Upper lobe of right lung (tissue), 1 donor: ENCODE data around the gene UBC. TPM values are rescaled to one million over a fixed set of nuclear protein-coding genes. Genes with fewer than 3 reads are reported as not detected.
A peak's percentile ranks its signal among the peaks of the same experiment; 100 is the strongest.

Experiments
- ATAC-seq: fragments of 200-7000 bp; cut with Tn5 transposase; one replicate; pipeline ENCODE4 v1.9.1; 2020; ENCODE audit warnings: mild to moderate bottlenecking, moderate library complexity
- DNase-seq: peaks from one replicate; pipeline ENCODE4 v3.0.0-alpha.2; 2020
- H3K27ac ChIP-seq: fragments of 200-600 bp; one replicate; pipeline ENCODE4 v1.8.0; 2022
- H3K27me3 ChIP-seq: fragments of 200-600 bp; one replicate; pipeline ENCODE4 v1.8.0; 2022; ENCODE audit warnings: mild to moderate bottlenecking
- H3K36me3 ChIP-seq: fragments of 200-600 bp; one replicate; pipeline ENCODE4 v1.8.0; 2022
- H3K4me1 ChIP-seq: fragments of 200-600 bp; one replicate; pipeline ENCODE4 v1.8.0; 2022
- H3K4me3 ChIP-seq: fragments of 200-600 bp; one replicate; pipeline ENCODE4 v1.8.0; 2022; ENCODE audit warnings: mild to moderate bottlenecking
- H3K9me3 ChIP-seq: fragments of 200-600 bp; one replicate; pipeline ENCODE4 v1.8.0; 2022
- CTCF ChIP-seq: fragments of 200-600 bp; IDR thresholded peaks from one replicate; pipeline ENCODE4 v1.8.0; 2022; ENCODE audit warnings: antibody characterized with exemption
- intact Hi-C: fragments of 100-400 bp; cut with DNase I; formaldehyde crosslinking; loops from one replicate; pipeline ENCODE4 v1.11.0; 2022
- microRNA-seq: library from miRNA; unstranded; fragments of <30 nt; microRNA quantifications from one replicate; pipeline ENCODE4 v1.2.0, GENCODE V29; 2020; ENCODE audit warnings: borderline microRNAs expressed
- total RNA-seq: library from RNA; stranded (reverse); fragmentation: NEBNext Ultra II Directional; extraction: Animal tissue kit (Norgen Biotek cat#: 25700); gene quantifications from one replicate; pipeline ENCODE4 v1.2.1, GENCODE V29; 2021
- donor health status: DM: no; HTN: yes; CAD: no; lungs with severe emphysema.

UBC gene
- total RNA-seq, 1 donor from 2014 or later: 1,107 TPM

GRCh38 chr12:124863416-124864325, 50.8 kb downstream of the UBC start, which contains the start of gene SCARB1:
SCARB1 (minus strand) TSS chr12:124863864; CDS start chr12:124863720, 144 bp downstream.
- DNase-seq: peak; percentile 92
- peak; percentile 94 for ATAC-seq
- Histone ChIP-seq H3K27me3 (no peaks in the 10 kb centered on the region), H3K36me3 (no peaks in the 10 kb centered on the region), H3K9me3 (no peaks in the 10 kb centered on the region), H3K4me1 (peaks cover 15% of the 10 kb centered on the region), H3K4me3 (peak within 1 kb of the TSS; percentile 78), H3K27ac (peak within 1 kb of the TSS; percentile 51)
- no peak for TF ChIP-seq CTCF
- intact Hi-C loops: no loop called here

GRCh38 chr12:124862768-124863415, 51.6 kb downstream of the UBC start:
- DNase-seq (no peak), ATAC-seq (peak; percentile 8)
- Histone ChIP-seq H3K4me3 (peak overlapping the region; percentile 78), H3K36me3 (no peaks in the 10 kb centered on the region), H3K4me1 (peaks cover 12% of the 10 kb centered on the region), H3K27me3 (no peaks in the 10 kb centered on the region), H3K9me3 (no peaks in the 10 kb centered on the region), H3K27ac (peak overlapping the region; percentile 42)
- no peak for TF ChIP-seq CTCF
- intact Hi-C loops: no loop called here

GRCh38 chr12:124861898-124862676, 52.4 kb downstream of the UBC start:
- Histone ChIP-seq H3K9me3 (no peaks in the 10 kb centered on the region), H3K4me1 (peaks cover 12% of the 10 kb centered on the region), H3K36me3 (no peaks in the 10 kb centered on the region), H3K27me3 (no peaks in the 10 kb centered on the region), H3K27ac (no peak overlapping the region), H3K4me3 (no peak overlapping the region)
- intact Hi-C loops: no loop called here
- DNase-seq (no peak), ATAC-seq (no peak)
- no peak for TF ChIP-seq CTCF

Small RNA genes within 50 kb of the gene (microRNA-seq; reads per million reads assigned to microRNA genes)
- gene MIR5188: not detected

Other genes with a start within 250 kb of the UBC start
- gene SCARB1, start 50.8 kb downstream of the UBC start, total RNA-seq: 35.3 TPM
- gene DHX37, start 74.5 kb upstream of the UBC start, total RNA-seq: 14.6 TPM
- gene BRI3BP, start 79.0 kb upstream of the UBC start, total RNA-seq: 8.2 TPM
- 31.3 TPM for gene AACS, start 150.8 kb upstream of the UBC start, total RNA-seq